Epithelial cell of prostate (primary cell): ENCODE results near the gene SYNE2.
"Not testable (repeated sequence)": the region's sequence is repeated elsewhere in the genome, so short reads cannot be mapped to it uniquely, and the experiment has no call there.

ENCODE experiments used
- DNase-seq: peaks from one replicate; pipeline ENCODE4 v3.0.0-alpha.2; 2011; ENCODE audit warnings: low read depth, low spot score
- H3K27ac ChIP-seq: fragments of 450-650 bp; 2 replicates; pipeline ENCODE4 v1.5.1; 2017; ENCODE audit warnings: mild to moderate bottlenecking

SYNE2 gene

GRCh38 chr14:64203366-64204006 is 350.7 kb downstream of the SYNE2 start:
- no peak for DNase-seq
- H3K27ac ChIP-seq: no peak overlapping the region

GRCh38 chr14:64208261-64208660 is 355.5 kb downstream of the SYNE2 start:
- H3K27ac ChIP-seq: no peak overlapping the region
- DNase-seq: no peak

- no peak for DNase-seq
- H3K27ac ChIP-seq: no peak overlapping the region
Measured at GRCh38 chr14:64208981-64209380, 356.2 kb downstream of the SYNE2 start.

GRCh38 chr14:64209444-64210131 is 356.8 kb downstream of the SYNE2 start:
- no peak for DNase-seq
- H3K27ac ChIP-seq: no peak overlapping the region

GRCh38 chr14:64210216-64210615 is 357.4 kb downstream of the SYNE2 start:
- no peak for DNase-seq

GRCh38 chr14:64210912-64211311 is 358.1 kb downstream of the SYNE2 start:
- not testable (repeated sequence) for H3K27ac ChIP-seq, DNase-seq

More at GRCh38 chr14:64210216-64210615, 357.4 kb downstream of the SYNE2 start:
- no peak overlapping the region for H3K27ac ChIP-seq

GRCh38 chr14:64212666-64213065 is 359.9 kb downstream of the SYNE2 start:
- DNase-seq: no peak

GRCh38 chr14:64213086-64213485 is 360.3 kb downstream of the SYNE2 start:
- H3K27ac ChIP-seq: peak overlapping the region; percentile 63
- DNase-seq: no peak

More at GRCh38 chr14:64212666-64213065, 359.9 kb downstream of the SYNE2 start:
- peak overlapping the region; percentile 63 for H3K27ac ChIP-seq

- peak overlapping the region; percentile 63 for H3K27ac ChIP-seq
- no peak for DNase-seq
Measured at GRCh38 chr14:64213853-64214570, 361.2 kb downstream of the SYNE2 start.

- no peak overlapping the region for H3K27ac ChIP-seq
- no peak for DNase-seq
Measured at GRCh38 chr14:64215274-64215673, 362.5 kb downstream of the SYNE2 start.

- no peak overlapping the region for H3K27ac ChIP-seq
- DNase-seq: no peak
Measured at GRCh38 chr14:64215978-64216377, 363.2 kb downstream of the SYNE2 start.

GRCh38 chr14:64217308-64217707 is 364.5 kb downstream of the SYNE2 start:
- H3K27ac ChIP-seq: no peak overlapping the region
- DNase-seq: no peak

- DNase-seq: no peak
- no peak overlapping the region for H3K27ac ChIP-seq
Measured at GRCh38 chr14:64217834-64218233, 365.0 kb downstream of the SYNE2 start.

GRCh38 chr14:64218344-64219240 is 365.8 kb downstream of the SYNE2 start:
- no peak for DNase-seq

GRCh38 chr14:64220056-64220455 is 367.3 kb downstream of the SYNE2 start:
- H3K27ac ChIP-seq: no peak overlapping the region
- DNase-seq: no peak

More at GRCh38 chr14:64218344-64219240, 365.8 kb downstream of the SYNE2 start:
- no peak overlapping the region for H3K27ac ChIP-seq

GRCh38 chr14:64220466-64220865 is 367.7 kb downstream of the SYNE2 start:
- DNase-seq: no peak
- no peak overlapping the region for H3K27ac ChIP-seq

- DNase-seq: no peak
- H3K27ac ChIP-seq: no peak overlapping the region
Measured at GRCh38 chr14:64221391-64222003, 368.7 kb downstream of the SYNE2 start.

GRCh38 chr14:64225151-64225757 is 372.4 kb downstream of the SYNE2 start:
- no peak overlapping the region for H3K27ac ChIP-seq
- DNase-seq: no peak

GRCh38 chr14:64227856-64228255 is 375.1 kb downstream of the SYNE2 start:
- no peak for DNase-seq
- H3K27ac ChIP-seq: no peak overlapping the region
